ENCODE data around the gene DMD. TPM values are rescaled to one million over a fixed set of nuclear protein-coding genes. Genes with fewer than 3 reads are reported as not detected.

The DMD gene
- total and polyA plus RNA-seq, 2 of the 8 experiments (the other 6 are each of a cell fraction or from before 2014, with no cell fraction given), result 4.8 to 7.4 TPM

- H3K4me1 ChIP-seq (replicated peaks in 1 of 4; ENCODE audit: control insufficient read depth in 3 of 4, insufficient read depth in 4 of 4, low read length in 3 of 4), result peaks cover 0 to 8% (median 0%) of the 10 kb centered on the region in 4 experiments; a peak in 1 of 7 replicates
- no peak overlapping the region for H2AK5ac ChIP-seq (ENCODE audit: low read depth, low read length)
- H3K27me3 ChIP-seq (replicated peaks in 1 of 4; ENCODE audit: control insufficient read depth in 3 of 4, extremely low read depth in 1 of 4, insufficient read depth in 3 of 4, low read length in 3 of 4), result no peaks in the 10 kb centered on the region
- CTCF ChIA-PET (ENCODE audit: partially characterized antibody), result interaction anchor here (0.8 kb wide), 1 partner anchor 226 kb away, joined by 3 read pairs; no protein-coding TSS in a partner anchor
- no peak overlapping the region for H2BK120ac ChIP-seq (replicated peaks; ENCODE audit: low read depth, low read length)
- no peak overlapping the region for H3K4ac ChIP-seq (replicated peaks; ENCODE audit: insufficient read length, low read depth, low read length)
- no peak overlapping the region for H2AFZ ChIP-seq (ENCODE audit: low read length)
- H3K23me2 ChIP-seq (ENCODE audit: low read depth, low read length), result no peaks in the 10 kb centered on the region
- no peak overlapping the region; the same call in 1 of the 2 replicates for H2BK12ac ChIP-seq (ENCODE audit: low read depth, low read length)
- no peak overlapping the region for H2BK15ac ChIP-seq (ENCODE audit: low read length)
- H4K20me1 ChIP-seq (replicated peaks in 1 of 2; ENCODE audit: control insufficient read depth in 1 of 2, insufficient read depth in 2 of 2, low read length in 2 of 2), result no peaks in the 10 kb centered on the region
- no peak overlapping the region for H3K4me3 ChIP-seq (ENCODE audit: extremely low read depth in 1 of 4, insufficient read depth in 2 of 4, low read depth in 3 of 4, low read length in 4 of 4)
- no peak overlapping the region for H4K5ac ChIP-seq (ENCODE audit: insufficient read length, low read depth, low read length)
- H3K4me2 ChIP-seq (ENCODE audit: insufficient read depth in 1 of 2, low read depth in 2 of 2, low read length in 2 of 2), result no peak overlapping the region; a peak in 1 of 4 replicates
- H3K56ac ChIP-seq (replicated peaks; ENCODE audit: insufficient read length, low read depth, low read length), result no peak overlapping the region
- no peak for FAIRE-seq
- H3K9ac ChIP-seq (replicated peaks in 1 of 4; ENCODE audit: extremely low read depth in 1 of 4, low read depth in 3 of 4, low read length in 3 of 4), result no peak overlapping the region
- H3K9me3 ChIP-seq (ENCODE audit: insufficient read depth in 2 of 2, low read depth in 1 of 2, low read length in 1 of 2), result no peaks in the 10 kb centered on the region
- no peak overlapping the region for H3K14ac ChIP-seq (ENCODE audit: insufficient read length)
- no peak overlapping the region for H2BK20ac ChIP-seq (ENCODE audit: low read length)
- H4K8ac ChIP-seq (ENCODE audit: extremely low read depth, insufficient read depth, low read length), result no peak overlapping the region
- WGBS, 2 experiments (ENCODE audit: extremely low coverage in 1 of 2, insufficient coverage in 1 of 2, insufficient read length in 1 of 2, insufficient replicate concordance in 2 of 2, low coverage in 1 of 2, low lambda C conversion rate in 2 of 2, missing lambda C conversion rate in 1 of 2), result 25% methylated on average over 5 of the region's 5 CpGs; no CpG with 5 or more reads in 1 of the 2 experiments
- H4K91ac ChIP-seq (replicated peaks; ENCODE audit: insufficient read length, low read length), result no peak overlapping the region
- H3K18ac ChIP-seq (ENCODE audit: extremely low read depth, low read length), result no peak overlapping the region
- no peak for DNase-seq (ENCODE audit: low read depth in 1 of 2, low spot score in 2 of 2)
- no peak overlapping the region for H2BK5ac ChIP-seq (ENCODE audit: low read depth, low read length)
- POLR2A ChIA-PET (ENCODE audit: partially characterized antibody), result no interaction called here
- no peaks in the 10 kb centered on the region for H3K79me2 ChIP-seq (ENCODE audit: control insufficient read depth in 1 of 2, insufficient read depth in 2 of 2, low read length in 2 of 2)
- no peak overlapping the region for H3K23ac ChIP-seq (ENCODE audit: insufficient read length)
- no peaks in the 10 kb centered on the region for H3K79me1 ChIP-seq (ENCODE audit: low read depth, low read length)
- H3K36me3 ChIP-seq (ENCODE audit: control insufficient read depth in 2 of 4, insufficient read depth in 4 of 4, low read length in 3 of 4), result no peaks in the 10 kb centered on the region; a peak in 1 of 8 replicates
- H3K27ac ChIP-seq (ENCODE audit: low read depth, low read length), result no peak overlapping the region
- TF ChIP-seq POLR2AphosphoS5 (IDR thresholded peaks at IDR 0.05; ENCODE audit: low read depth, low read length) (no peak), TEAD4 (IDR thresholded peaks at IDR 0.05; ENCODE audit: low read depth, low read length) (no peak), SP1 (IDR thresholded peaks at IDR 0.05; ENCODE audit: low read depth, low read length) (no peak), SP4 (IDR thresholded peaks at IDR 0.05; ENCODE audit: low read length) (no peak), NANOG (IDR thresholded peaks at IDR 0.05; ENCODE audit: insufficient read depth, low read depth, low read length, poor library complexity, severe bottlenecking) (no peak), KDM5A (IDR thresholded peaks at IDR 0.05; ENCODE audit: low read length) (no peak), ATF2 (IDR thresholded peaks at IDR 0.05; ENCODE audit: low read length) (no peak), EZH2 (IDR thresholded peaks at IDR 0.05; ENCODE audit: low read depth, low read length, severe bottlenecking) (no peak)
Observed at GRCh38 chrX:31199840-31200114, 2011.6 kb downstream of the DMD start.

Measured in H1 (cell line).